Measurements from ENCODE around the gene ADAMTS1.

GRCh38 chr21:26842974-26843932 is 2.0 kb downstream of the ADAMTS1 start:
- TF ChIP-seq FOS (IDR thresholded peaks at IDR 0.05; ENCODE audit: low read depth, low read length), result 0 out of 2 replicates have a peak, but pooled peaks have one; percentile 40
- peak; percentile 50; the same call in 1 of the 2 replicates for TF ChIP-seq POLR2A (IDR thresholded peaks at IDR 0.05; ENCODE audit: low read depth, low read length)
- no peak; the same call in 1 of the 2 replicates for TF ChIP-seq CHD1 (IDR thresholded peaks at IDR 0.05; ENCODE audit: low read depth, low read length)
- TF ChIP-seq, protein P1, sequence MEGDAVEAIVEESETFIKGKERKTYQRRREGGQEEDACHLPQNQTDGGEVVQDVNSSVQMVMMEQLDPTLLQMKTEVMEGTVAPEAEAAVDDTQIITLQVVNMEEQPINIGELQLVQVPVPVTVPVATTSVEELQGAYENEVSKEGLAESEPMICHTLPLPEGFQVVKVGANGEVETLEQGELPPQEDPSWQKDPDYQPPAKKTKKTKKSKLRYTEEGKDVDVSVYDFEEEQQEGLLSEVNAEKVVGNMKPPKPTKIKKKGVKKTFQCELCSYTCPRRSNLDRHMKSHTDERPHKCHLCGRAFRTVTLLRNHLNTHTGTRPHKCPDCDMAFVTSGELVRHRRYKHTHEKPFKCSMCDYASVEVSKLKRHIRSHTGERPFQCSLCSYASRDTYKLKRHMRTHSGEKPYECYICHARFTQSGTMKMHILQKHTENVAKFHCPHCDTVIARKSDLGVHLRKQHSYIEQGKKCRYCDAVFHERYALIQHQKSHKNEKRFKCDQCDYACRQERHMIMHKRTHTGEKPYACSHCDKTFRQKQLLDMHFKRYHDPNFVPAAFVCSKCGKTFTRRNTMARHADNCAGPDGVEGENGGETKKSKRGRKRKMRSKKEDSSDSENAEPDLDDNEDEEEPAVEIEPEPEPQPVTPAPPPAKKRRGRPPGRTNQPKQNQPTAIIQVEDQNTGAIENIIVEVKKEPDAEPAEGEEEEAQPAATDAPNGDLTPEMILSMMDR (conservative IDR thresholded peaks at IDR 0.05; ENCODE audit: low read depth, low read length), result no peak
- TF ChIP-seq MAFK (IDR thresholded peaks at IDR 0.05; ENCODE audit: low read depth, low read length), result peak; percentile 15; the same call in 1 of the 2 replicates
- TF ChIP-seq BHLHE40 (IDR thresholded peaks at IDR 0.05; ENCODE audit: low read depth, low read length), result no peak; the same call in 1 of the 2 replicates
- TF ChIP-seq RFX5 (IDR thresholded peaks at IDR 0.05; ENCODE audit: low read depth, low read length), result no peak
